Retinal pigment epithelial cell (primary cell): ENCODE data around the gene PLS3.
A peak's percentile ranks its signal among the peaks of the same experiment; 100 is the strongest.

Experiments
- DNase-seq: peaks from one replicate; pipeline ENCODE4 v3.0.0-alpha.2; 2010; ENCODE audit warnings: low read depth
- H3K4me3 ChIP-seq: 2 replicates; pipeline ENCODE4 v1.5.1; 2011; ENCODE audit warnings: mild to moderate bottlenecking, low read length, control low read depth, moderate library complexity
- CTCF ChIP-seq: conservative IDR thresholded peaks from 2 replicates; pipeline ENCODE4 v1.5.1; 2011; ENCODE audit warnings: low read depth, low read length, control low read depth, inconsistent platforms

Gene PLS3

GRCh38 chrX:115689931-115690330 lies 129.0 kb downstream of the PLS3 start:
- no peak for TF ChIP-seq CTCF
- no peak for DNase-seq
- no peak overlapping the region for H3K4me3 ChIP-seq

GRCh38 chrX:115690511-115691216 lies 129.7 kb downstream of the PLS3 start:
- H3K4me3 ChIP-seq = no peak overlapping the region
- DNase-seq = peak; percentile 60
- TF ChIP-seq CTCF = peak; percentile 88

- TF ChIP-seq CTCF = no peak
- H3K4me3 ChIP-seq = no peak overlapping the region
These were observed 132.5 kb downstream of the PLS3 start for GRCh38 chrX:115693476-115693875.

GRCh38 chrX:115694028-115694427 lies 133.1 kb downstream of the PLS3 start:
- TF ChIP-seq CTCF = no peak
- no peak overlapping the region for H3K4me3 ChIP-seq
- DNase-seq = no peak

More at GRCh38 chrX:115693476-115693875, 132.5 kb downstream of the PLS3 start:
- DNase-seq = no peak

GRCh38 chrX:115696039-115696438 lies 135.1 kb downstream of the PLS3 start:
- H3K4me3 ChIP-seq = no peak overlapping the region
- TF ChIP-seq CTCF = no peak
- DNase-seq = no peak

- DNase-seq = no peak
- H3K4me3 ChIP-seq = no peak overlapping the region
- TF ChIP-seq CTCF = no peak
These were observed 136.0 kb downstream of the PLS3 start for GRCh38 chrX:115696939-115697338.

GRCh38 chrX:115697806-115698205 lies 136.8 kb downstream of the PLS3 start:
- no peak for TF ChIP-seq CTCF
- DNase-seq = no peak
- no peak overlapping the region for H3K4me3 ChIP-seq
